Urothelium cell line (cell line): ENCODE measurements around the gene ATP6AP1.
A peak's percentile ranks its signal among the peaks of the same experiment; 100 is the strongest.

Source experiments
- DNase-seq: peaks from one replicate; pipeline ENCODE4 v3.0.0; 2011; ENCODE audit warnings: low spot score, mixed read lengths
- FAIRE-seq: peaks from 2 replicates; lab custom pipeline; 2011; peaks lifted over from hg19 to GRCh38; lab: Jason Lieb, UNC

The ATP6AP1 gene

DNA sequence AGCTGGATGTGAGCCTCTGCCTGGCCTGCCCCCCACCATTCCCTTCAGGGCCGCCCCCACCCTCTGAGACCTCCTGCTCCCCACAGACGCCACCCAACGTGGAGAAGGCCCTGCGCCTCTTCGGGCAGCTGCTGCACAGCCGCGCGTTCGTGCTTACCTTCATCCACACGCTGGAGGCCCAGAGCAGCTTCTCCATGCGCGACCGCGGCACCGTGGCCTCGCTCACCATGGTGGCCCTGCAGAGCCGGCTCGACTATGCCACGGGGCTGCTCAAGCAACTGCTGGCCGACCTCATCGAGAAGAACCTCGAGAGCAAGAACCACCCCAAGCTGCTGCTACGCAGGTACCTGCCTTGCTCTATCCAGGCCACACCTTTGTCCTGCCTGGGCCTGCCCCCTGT is 39.7 kb downstream of the ATP6AP1 start:
- DNase-seq, result no peak
- FAIRE-seq, result no peak

DNA sequence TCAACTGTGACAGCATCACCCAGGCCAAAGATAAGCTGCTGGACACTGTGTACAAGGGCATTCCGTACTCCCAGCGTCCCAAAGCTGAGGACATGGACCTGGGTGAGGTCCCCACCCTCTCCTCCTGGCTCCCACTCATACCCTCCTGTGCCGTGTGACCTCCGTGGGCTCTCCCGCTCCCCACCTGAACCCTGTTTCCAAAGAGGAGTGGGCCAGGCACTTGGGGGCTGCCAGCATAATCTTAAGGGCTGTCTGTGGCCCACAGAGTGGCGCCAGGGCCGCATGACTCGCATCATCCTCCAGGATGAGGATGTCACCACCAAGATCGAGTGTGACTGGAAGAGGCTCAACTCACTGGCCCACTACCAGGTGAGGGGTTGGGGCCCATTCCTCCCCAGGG is 40.6 kb downstream of the ATP6AP1 start:
- DNase-seq, result no peak
- FAIRE-seq, result no peak

DNA sequence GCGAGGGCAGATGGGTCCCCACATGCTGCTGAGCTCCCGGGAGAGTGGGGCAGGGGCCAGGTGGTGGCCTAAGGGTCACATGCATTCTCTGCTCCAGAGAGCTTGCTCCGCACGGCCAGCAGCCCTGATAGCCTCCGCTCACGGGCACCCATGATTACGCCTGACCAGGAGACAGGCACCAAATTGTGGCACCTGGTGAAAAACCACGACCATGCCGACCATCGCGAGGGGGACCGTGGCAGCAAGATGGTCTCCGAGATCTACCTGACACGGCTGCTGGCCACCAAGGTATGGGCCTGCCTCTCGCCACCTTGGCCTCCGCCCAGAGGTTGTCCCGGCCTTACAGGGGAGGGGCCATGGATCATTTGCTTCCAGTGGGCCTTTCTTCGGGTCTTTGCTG is 41.4 kb downstream of the ATP6AP1 start:
- DNase-seq, result no peak
- no peak for FAIRE-seq

DNA sequence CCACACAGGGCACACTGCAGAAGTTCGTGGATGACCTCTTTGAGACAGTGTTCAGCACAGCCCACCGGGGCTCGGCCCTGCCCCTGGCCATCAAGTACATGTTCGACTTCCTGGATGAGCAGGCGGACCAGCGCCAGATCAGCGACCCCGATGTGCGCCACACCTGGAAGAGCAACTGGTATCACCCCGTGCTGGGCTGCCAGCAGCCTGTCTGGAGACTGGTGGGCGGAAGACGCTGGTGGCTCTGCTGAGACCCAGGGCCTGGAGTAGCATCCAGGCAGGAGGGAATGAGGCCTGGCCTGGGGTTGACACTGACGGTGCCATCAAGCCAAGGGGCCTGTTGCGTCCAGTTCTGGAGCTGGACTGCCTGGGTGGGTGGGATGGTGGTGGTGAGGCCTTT is 42.0 kb downstream of the ATP6AP1 start:
- FAIRE-seq, result no peak
- DNase-seq, result no peak

DNA sequence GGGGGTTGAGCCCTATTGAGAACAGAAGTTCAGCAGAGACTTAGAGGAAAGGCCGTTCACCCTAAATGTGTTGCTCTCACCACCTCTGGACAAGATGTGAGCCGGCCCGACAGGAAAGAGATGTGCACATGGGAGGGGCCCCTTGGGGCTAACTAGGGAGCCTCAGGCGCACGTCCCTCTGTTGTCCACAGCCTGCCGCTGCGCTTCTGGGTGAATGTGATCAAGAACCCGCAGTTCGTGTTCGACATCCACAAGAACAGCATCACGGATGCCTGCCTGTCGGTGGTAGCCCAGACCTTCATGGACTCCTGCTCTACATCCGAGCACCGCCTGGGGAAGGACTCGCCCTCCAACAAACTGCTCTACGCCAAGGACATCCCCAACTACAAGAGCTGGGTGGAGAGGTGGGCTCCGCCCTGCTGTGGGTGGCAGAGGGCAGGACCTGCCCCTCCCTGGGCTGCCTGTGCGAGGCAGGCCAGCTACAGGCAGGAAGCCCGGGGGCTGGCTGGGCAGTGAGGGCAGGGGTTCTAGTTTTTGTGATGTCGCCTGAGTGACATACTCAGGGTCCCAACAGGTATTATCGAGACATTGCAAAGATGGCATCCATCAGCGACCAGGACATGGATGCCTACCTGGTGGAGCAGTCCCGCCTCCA is 42.6 kb downstream of the ATP6AP1 start:
- DNase-seq (no peak), FAIRE-seq (no peak)

DNA sequence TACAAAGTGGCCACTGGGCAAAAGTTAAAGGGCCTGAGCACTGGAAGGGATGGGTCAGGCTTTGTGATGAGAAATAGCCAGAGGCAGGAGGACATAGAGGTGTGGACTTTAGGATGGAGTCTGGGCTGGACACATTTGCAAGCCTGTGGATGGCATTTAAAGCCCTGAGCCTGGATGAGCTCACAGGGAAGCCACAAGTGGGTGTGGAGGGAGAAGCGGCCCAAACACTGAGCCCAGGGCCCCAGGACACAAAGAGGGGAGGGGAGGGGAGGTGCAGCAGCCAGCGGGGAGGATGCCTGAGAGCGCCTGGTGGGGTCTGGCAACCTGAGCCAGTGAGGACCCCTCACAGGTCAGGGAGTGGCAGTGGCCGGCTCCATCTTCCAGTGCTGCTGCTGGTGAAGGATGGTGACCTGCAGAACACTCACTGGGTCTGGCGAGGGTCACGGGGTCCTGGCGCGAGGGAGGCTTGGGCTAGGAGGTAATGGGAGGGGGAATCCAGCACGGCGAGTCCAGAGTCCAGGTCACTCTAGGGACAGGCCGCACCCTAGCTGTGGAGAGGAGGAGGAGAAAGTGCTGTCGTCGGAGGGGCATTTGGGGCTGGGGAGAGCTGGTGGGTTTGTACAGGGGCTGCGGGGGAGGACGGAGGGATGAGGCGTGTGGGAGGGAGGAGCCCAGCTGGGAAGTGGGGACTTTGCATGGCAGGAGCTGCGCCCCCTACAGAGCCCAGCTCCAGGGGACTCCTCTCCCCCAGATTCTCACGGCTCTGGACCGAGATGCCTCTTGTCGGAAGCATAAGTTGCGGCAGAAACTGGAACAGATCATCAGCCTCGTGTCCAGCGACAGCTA is 43.6 kb downstream of the ATP6AP1 start:
- FAIRE-seq (no peak), DNase-seq (no peak)

DNA sequence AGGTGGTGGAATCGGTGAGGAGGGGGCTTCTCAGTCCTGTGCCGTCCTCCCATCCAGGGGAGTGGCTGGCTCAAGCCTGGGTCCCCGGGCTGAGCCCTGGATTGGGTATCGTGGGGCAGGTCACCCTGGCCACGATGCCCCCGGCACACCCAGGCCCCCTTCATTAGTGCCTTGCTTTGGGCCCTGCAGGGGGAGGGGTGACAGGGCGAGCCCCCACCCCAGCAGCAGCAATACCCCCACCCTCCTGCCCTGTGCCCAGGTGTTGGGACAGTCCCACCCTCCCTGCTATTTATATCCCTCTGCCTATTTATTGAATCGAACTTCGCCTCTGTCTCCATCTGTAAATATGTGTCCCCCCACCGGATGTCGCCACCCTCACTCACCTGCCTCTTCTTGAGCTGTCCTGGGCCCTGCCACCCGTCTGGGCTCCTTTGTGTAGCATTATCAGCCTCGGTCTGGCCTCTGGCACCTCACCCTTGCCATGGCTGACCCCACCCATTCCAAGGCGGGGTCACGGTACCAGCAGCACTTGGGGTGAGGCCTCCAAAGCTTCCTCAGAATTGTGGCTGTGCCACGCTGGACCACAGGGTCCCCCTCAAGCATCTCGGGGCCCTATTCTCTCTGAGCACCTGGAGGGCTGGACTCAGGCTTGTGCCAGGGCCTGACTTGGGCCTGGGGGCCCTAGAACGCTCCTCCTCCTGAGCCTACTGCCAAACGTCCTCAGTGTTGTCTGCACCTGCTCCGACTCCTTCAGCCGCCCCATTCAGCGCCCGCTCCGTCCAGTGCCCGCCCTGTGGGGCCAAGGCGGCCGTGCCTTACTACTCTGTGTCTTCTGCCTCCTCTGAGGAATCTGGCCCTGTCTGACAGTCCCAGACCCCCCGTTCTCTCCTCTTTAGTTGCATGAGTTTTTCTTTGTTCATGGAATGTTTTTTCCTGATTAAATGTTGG is 44.5 kb downstream of the ATP6AP1 start:
- DNase-seq, result no peak
- FAIRE-seq, result no peak

DNA sequence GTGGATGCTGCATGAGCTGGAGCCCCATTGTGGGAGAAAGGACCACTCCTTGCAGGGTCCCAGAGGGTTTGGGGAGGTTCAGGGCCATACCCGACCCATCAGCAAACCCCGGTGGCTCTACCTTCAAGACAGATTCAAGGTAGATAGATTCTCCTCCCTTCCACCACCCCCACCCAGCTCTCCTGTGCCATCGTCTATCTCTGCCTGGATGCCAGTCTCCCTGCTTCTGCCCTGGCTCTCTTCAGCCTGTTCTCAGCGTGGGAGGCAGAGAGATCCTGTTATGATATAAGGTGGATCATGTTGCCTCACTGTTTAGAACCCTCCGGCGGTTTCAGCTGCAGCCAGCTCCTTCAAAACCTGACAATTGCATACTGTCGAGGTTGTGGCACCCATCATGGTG is 45.2 kb downstream of the ATP6AP1 start:
- no peak for DNase-seq
- no peak for FAIRE-seq

DNA sequence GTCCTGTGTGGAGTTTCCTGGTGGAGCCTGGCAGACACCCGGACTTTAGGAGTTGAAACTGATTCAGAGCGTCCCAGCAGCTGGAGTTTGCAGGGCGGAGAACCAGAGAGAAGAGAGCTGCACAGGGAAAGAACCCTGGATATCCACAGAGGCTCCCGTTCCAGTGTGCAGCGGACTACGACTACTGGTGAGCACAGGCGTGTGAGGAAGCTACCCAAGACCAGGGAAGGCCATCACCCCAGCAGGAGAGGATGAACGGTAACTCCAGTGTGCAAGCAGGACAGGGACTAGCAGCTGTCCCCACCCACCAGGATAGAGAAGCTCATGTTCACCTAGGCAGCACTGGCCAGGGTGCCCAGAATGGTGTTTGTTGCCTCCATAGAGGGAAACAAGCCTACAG is 48.3 kb downstream of the ATP6AP1 start:
- FAIRE-seq (no peak), DNase-seq (no peak)

DNA sequence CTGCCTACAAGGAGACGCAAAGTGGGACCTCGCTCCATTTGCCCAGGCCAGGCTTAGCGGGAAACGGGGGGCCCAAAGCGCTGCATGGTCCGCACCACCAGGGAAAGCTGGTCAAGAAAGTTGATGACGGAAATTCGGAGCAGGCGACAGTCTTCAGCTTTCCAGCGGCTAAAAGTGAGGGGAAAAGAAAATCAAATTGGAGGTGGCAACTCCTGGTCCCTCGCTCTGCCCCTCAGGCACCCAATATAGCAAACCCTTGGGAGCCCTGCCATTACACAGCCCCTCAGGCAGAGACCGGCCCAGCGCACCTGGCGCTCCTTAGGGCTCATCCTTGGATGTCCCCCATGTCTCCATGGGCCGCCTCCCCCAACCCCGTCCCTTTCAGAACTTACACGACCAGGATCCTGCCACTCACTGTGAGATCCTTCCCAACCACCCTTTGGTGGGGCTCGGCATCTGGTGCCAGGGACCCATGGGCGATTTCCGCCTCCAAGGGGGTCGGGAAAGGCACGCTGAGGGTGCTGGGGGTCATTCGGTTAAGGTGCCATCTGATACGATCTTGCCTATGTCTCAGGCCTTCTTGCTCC is 49.5 kb downstream of the ATP6AP1 start:
- FAIRE-seq (no peak), DNase-seq (no peak)

DNA sequence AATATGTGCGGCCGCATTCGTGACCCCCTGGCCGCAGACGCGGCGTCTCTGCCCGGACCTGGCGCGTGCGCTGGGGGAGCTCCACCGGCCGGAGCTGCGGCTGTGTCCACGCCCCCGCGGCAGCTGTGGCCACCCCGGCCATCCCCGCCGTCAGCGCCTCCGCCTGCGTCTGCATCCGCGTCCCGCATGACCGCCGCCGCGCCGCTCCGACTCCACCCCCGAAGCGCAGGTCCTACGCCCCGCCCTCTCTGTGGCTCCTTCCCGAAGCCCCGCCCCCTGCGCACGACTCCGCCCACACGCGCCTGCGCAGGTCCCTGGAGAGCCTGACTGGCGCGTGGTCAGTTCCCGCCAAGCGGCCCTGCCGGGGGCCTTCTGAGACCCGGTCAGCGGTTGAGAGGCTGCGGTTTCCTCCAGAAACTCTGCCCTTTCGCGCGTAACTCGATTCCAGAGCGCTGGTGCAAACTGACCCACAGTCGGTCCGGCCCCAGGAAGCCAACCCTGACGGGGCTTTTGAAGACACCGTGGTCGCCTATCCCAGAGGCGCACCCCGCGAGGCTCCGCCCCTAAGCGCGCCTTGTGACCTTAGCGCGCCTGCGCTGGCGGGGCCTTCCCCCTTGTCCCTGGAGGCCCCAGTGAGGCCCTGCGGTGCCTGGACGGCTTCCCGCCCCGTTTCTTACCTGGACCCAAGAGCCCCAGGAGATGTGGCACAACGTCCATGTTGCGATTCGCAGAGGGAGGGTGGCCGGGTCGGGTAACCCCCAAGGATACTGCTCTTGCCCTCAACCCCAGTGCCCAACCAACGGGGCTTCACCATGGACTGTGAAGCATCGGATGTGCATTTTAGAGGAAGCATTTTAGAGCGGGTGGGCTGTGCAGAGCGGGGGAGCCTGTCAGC is 50.5 kb downstream of the ATP6AP1 start, which contains the start of gene LAGE3:
TSS of gene LAGE3 (minus strand) at position 554 of the 895 bp plus-strand sequence. CDS start at position 188, 366 bp downstream.
- DNase-seq (peak; percentile 94), FAIRE-seq (no peak)

DNA sequence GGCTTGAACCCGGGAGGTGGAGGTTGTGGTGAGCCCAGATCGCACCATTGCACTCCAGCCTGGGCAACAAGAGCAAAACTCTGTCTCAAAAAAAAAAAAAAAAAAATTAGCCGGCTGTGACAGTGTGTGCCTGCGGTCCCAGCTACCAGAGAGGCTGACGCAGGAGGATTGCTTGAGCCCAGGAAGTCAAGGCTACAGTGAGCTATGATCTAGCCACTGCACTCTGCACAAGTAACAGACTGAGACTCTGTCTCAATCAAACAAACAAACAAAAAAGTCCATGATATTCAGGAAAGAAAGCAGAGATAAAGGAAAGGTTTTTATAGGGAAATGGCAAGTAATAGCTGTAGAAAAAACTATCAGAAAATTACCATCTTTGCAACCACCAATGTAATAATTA is 52.7 kb downstream of the ATP6AP1 start:
- FAIRE-seq (no peak), DNase-seq (no peak)

DNA sequence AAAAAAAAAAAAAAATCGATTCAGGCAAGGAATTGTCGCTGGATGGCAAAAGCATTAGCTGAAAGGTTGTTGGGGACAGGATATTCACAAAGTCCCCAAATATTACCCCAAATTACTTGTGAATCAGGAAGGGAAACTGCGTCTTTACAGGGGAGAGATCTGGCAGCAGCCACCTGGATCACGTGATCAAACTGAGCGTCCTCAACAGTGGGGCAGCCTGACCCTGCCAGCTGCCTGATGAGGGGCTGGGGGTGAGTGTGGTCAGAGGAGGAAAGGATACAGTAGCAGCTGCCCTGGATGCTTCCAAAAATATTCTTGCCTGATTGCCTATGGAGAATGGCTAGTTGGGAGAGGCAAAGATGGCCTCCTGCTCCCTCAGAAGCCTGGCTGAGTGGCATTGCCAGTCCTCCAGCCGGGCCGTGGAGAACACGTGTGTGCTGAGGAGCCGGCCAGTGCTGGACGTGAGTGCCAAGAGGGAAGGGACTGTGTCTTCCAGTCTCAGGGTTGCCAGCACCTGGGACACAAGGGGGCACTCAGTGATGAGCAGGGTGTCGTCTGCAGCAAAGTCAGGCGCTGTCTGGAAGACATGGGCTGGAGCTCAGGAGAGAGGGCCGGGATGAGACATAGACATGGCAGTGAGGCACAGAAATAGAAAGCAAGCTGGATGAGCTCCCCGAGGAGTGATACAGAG is 53.6 kb downstream of the ATP6AP1 start:
- FAIRE-seq, result no peak
- DNase-seq, result no peak

DNA sequence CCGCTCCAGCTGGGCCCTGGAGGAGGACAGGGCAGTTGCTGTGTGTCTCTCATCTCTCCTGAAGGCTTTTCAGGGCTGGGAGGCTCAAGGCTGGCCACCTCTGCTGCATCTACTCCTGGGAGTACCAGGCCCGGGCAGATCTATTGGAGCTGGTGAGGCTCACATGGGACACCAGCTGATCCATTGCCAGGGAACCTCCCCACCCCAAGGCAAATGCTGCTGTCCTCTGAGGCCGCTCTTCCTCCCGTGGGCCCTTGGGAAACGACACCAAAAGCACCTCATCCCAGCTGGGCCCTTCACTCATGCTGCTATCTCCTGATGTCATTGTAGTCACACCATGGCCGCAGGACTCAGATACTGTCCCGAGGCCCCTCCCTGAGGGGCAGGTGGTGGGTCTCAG is 54.3 kb downstream of the ATP6AP1 start:
- FAIRE-seq, result no peak

DNA sequence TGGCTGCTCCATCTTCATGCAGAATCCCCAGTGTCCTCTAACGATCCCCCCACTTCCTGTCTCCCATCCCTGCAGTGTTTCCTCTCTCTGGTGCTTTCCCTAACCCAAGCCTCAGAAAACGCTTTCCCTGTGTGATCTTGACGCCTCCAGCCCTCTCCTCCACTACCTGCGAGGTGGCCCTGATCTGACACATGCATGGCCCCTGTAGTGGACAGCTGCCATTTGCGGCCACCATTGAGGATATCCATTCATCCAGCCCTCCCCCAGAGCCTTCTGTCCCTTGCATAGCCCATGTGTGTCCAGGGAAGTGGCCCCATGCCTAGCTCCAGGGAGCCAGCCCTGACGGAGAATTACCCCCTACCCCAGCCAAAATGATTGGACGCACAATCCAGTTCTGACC is 54.8 kb downstream of the ATP6AP1 start:
- DNase-seq (no peak), FAIRE-seq (no peak)

More for the DNA sequence above, 54.3 kb downstream of the ATP6AP1 start:
- DNase-seq, result no peak

DNA sequence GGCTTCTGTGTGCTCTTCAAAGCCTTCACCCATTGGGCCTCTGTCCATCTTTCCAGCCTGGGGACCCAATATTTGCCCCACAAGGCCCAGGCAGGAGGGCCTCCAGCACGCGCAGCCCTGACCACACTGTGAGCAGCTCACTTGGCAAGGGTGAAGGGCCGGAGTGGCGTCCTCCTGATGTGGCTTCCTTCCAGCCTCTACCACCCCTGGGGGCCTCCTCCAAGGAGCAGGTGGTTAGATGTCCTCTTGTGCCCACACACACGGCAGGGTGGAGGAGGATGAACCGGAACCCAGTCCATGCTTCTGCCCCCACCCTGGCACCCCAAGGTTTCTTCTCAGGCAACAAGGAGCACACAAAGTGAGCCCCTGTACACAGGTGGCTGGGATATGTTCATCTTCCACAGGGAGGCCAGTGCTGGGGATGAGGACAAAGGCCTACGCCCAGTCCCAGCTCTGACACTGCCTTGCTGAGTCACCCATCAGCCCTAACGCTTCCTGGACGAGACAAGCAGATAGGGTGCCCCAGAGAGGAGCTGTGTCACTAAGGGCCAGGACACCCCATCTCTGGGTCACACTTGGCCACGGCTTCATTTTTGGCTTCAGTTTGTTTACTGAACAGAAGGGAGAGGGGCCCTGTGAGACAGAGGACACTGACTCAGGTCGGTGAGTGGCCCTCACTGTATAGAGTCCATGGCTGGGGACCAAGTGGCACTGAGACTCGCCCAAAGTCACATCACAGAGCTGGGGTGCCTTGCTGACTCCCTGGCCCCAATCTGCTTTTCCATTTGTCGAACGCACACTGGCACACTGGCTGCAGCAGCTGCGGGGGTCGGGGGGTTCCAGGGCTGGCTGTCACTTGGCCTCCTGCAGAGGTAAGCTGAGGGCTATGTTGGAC is 56.0 kb downstream of the ATP6AP1 start:
- no peak for DNase-seq
- no peak for FAIRE-seq

DNA sequence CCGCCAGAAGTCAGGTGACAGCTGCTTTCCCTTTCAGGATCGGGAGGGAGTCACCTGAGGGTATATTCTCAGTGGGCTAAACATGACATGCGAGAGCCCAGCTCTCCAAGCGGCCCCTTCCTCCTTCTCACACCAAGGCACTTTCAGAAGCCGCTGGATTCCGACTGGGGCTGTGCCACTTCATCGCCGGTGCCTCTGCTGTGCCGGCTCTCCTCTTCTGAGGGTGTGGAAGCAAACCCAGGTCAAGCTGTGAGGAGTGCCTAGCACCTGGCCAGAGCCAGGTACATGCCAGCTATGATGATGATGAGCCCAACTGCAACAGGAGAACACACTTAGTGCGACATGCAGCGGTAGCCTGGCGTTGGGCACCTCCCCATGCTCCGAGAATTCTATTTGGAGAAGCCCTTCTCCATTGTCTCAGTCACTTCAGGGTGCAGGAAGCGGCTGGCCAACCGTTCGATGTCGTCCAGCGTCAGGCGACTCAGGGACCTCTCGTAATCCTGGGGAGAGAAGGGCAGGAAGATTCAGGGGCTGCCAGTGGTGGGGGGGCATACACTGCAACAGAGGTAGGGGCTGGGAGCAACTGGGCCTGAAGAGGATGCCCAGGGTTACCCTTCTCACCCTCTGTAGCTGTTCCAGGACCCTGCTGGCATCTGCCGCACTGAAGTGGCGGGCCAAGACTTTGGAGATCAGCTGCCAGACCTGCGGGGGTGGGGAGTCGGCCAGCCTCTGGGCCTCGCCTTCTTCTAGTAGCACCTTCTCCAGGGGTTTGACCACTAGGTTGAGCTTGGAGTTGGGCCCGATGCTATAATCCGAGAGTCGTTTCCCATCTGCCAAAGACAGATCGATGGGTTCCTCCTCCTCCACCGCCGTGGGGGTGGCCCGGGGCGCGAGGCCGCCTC is 56.9 kb downstream of the ATP6AP1 start:
- FAIRE-seq (no peak), DNase-seq (no peak)
